AG04449 (cell line): Measurements from ENCODE around the gene RAB36.

Source experiments
- CTCF ChIA-PET: fragments of 350-600 bp; formaldehyde crosslinking; extraction: SDS; loops from one replicate; lab custom pipeline; 2021; ENCODE audit warnings: antibody characterized with exemption; lab: Yijun Ruan, JAX
- POLR2A ChIA-PET: fragments of 400-600, 350-600 bp; formaldehyde crosslinking; extraction: SDS; loops from one replicate; lab custom pipeline; 2020; ENCODE audit warnings: antibody characterized with exemption, inconsistent platforms; lab: Yijun Ruan, JAX
- DNase-seq: peaks from one replicate; pipeline ENCODE4 v3.0.0-alpha.2; 2010; ENCODE audit warnings: low read depth, low spot score
- H3K4me3 ChIP-seq: 2 replicates; pipeline ENCODE4 v1.5.1; 2011; ENCODE audit warnings: low read depth, mild to moderate bottlenecking, control low read depth, low read length
- CTCF ChIP-seq: IDR thresholded peaks from one replicate; pipeline ENCODE4 v1.5.1; 2011; ENCODE audit warnings: mild to moderate bottlenecking, moderate library complexity, low read length, control low read depth, inconsistent platforms; ENCODE audit not compliant: insufficient read depth; ENCODE audit errors: missing control alignments

RAB36 gene

GRCh38 chr22:23169043-23169406 lies 23.7 kb downstream of the RAB36 start:
- TF ChIP-seq CTCF, result no peak
- no peak overlapping the region for H3K4me3 ChIP-seq
- no peak for DNase-seq
- ChIA-PET CTCF (interaction anchor here (9.5 to 27.6 kb wide), 2 partner anchors 7 to 117 kb away, joined by 87 to 953 read pairs; partner anchors contain the start of gene BCR), POLR2A (no interaction called here)

- ChIA-PET POLR2A (no interaction called here), CTCF (interaction anchor here (1.0 to 27.6 kb wide), 13 partner anchors 10 to 210 kb away, joined by 3 to 953 read pairs (median 5); no protein-coding TSS in a partner anchor)
- TF ChIP-seq CTCF, result no peak
- H3K4me3 ChIP-seq, result no peak overlapping the region
- no peak for DNase-seq
These were observed 30.8 kb downstream of the RAB36 start for GRCh38 chr22:23175817-23176644.

GRCh38 chr22:23176645-23177027 lies 31.4 kb downstream of the RAB36 start:
- ChIA-PET POLR2A (no interaction called here), CTCF (interaction anchor here (1.0 to 27.6 kb wide), 13 partner anchors 10 to 209 kb away, joined by 3 to 953 read pairs (median 5); no protein-coding TSS in a partner anchor)
- no peak for DNase-seq

GRCh38 chr22:23177197-23177596 lies 31.9 kb downstream of the RAB36 start:
- TF ChIP-seq CTCF, result no peak
- no peak for DNase-seq
- CTCF ChIA-PET, result interaction anchor here (0.7 to 27.6 kb wide), 19 partner anchors 9 to 209 kb away, joined by 3 to 953 read pairs (median 5); no protein-coding TSS in a partner anchor
- POLR2A ChIA-PET, result no interaction called here
- H3K4me3 ChIP-seq, result no peak overlapping the region

More at GRCh38 chr22:23176645-23177027, 31.4 kb downstream of the RAB36 start:
- no peak for TF ChIP-seq CTCF
- H3K4me3 ChIP-seq, result no peak overlapping the region

- POLR2A ChIA-PET, result interaction anchor here (2.1 kb wide), 1 partner anchor 103 kb away, joined by 6 read pairs; no protein-coding TSS in a partner anchor
- no peak for DNase-seq
- H3K4me3 ChIP-seq, result no peak overlapping the region
- CTCF ChIA-PET, result interaction anchor here (0.7 to 27.6 kb wide), 20 partner anchors 8 to 207 kb away, joined by 3 to 953 read pairs (median 4); no protein-coding TSS in a partner anchor
- TF ChIP-seq CTCF, result peak; percentile 97
These were observed 33.4 kb downstream of the RAB36 start for GRCh38 chr22:23178512-23179254.
